G401 (cell line): Measurements from ENCODE around the gene PGM5. TPM values are rescaled to one million over a fixed set of nuclear protein-coding genes. Genes with fewer than 3 reads are reported as not detected.

Experiments
- DNase-seq: peaks from one replicate; pipeline ENCODE4 v3.0.0-alpha.2; 2015; ENCODE audit warnings: low spot score
- in situ Hi-C: cut with HindIII; loops from 2 replicates; pipeline ENCODE4 v1.10.0; 2016; ENCODE audit warnings: low sequenced_read_pairs, mixed read lengths
- total RNA-seq: library from RNA; depleted of rRNA; stranded (reverse); fragments of >200 nt; shearing (Covaris generic); gene quantifications from 2 replicates; pipeline ENCODE4 v1.2.3, GENCODE V29; 2014

PGM5 gene
- total RNA-seq, 1 experiment from 2014 or later: 0.68 TPM

- no peak for DNase-seq
- in situ Hi-C loops: no loop called here
Observed at GRCh38 chr9:68513981-68514380, 157.6 kb downstream of the PGM5 start.

- DNase-seq: no peak
- in situ Hi-C loops: no loop called here
Observed at GRCh38 chr9:68515326-68516017, 159.1 kb downstream of the PGM5 start.

- DNase-seq: no peak
- in situ Hi-C loops: no loop called here
Observed at GRCh38 chr9:68522131-68522530, 165.7 kb downstream of the PGM5 start.

- in situ Hi-C loops: no loop called here
- no peak for DNase-seq
Observed at GRCh38 chr9:68522954-68523353, 166.5 kb downstream of the PGM5 start.

GRCh38 chr9:68523367-68523936 is 167.0 kb downstream of the PGM5 start:
- DNase-seq: no peak
- in situ Hi-C loops: no loop called here

- no peak for DNase-seq
- in situ Hi-C loops: no loop called here
Observed at GRCh38 chr9:68530618-68531017, 174.2 kb downstream of the PGM5 start.

GRCh38 chr9:68532131-68532530 is 175.7 kb downstream of the PGM5 start:
- in situ Hi-C loops: no loop called here
- no peak for DNase-seq

- DNase-seq: peak; percentile 40
Observed at GRCh38 chr9:68533678-68534077, 177.3 kb downstream of the PGM5 start.

GRCh38 chr9:68536876-68537615 is 180.6 kb downstream of the PGM5 start:
- in situ Hi-C loops: no loop called here

More at GRCh38 chr9:68533678-68534077, 177.3 kb downstream of the PGM5 start:
- in situ Hi-C loops: no loop called here

GRCh38 chr9:68537616-68537880 is 181.1 kb downstream of the PGM5 start:
- in situ Hi-C loops: no loop called here
- DNase-seq: no peak

More at GRCh38 chr9:68536876-68537615, 180.6 kb downstream of the PGM5 start:
- DNase-seq: no peak

- in situ Hi-C loops: no loop called here
- no peak for DNase-seq
Observed at GRCh38 chr9:68538200-68538599, 181.8 kb downstream of the PGM5 start.

GRCh38 chr9:68540712-68541535 is 184.5 kb downstream of the PGM5 start, which contains the start of gene TMEM252:
TSS of gene TMEM252 (minus strand) at chr9:68540883. CDS start at chr9:68540814, 69 bp downstream.
- DNase-seq: no peak
- in situ Hi-C loops: no loop called here

- in situ Hi-C loops: no loop called here
- no peak for DNase-seq
Observed at GRCh38 chr9:68541568-68541967, 185.2 kb downstream of the PGM5 start.

GRCh38 chr9:68545033-68545705 is 188.8 kb downstream of the PGM5 start:
- in situ Hi-C loops: no loop called here
- DNase-seq: no peak

GRCh38 chr9:68546596-68547390 is 190.4 kb downstream of the PGM5 start:
- DNase-seq: no peak
- in situ Hi-C loops: no loop called here

- in situ Hi-C loops: no loop called here
- DNase-seq: no peak
Observed at GRCh38 chr9:68547417-68547816, 191.0 kb downstream of the PGM5 start.

- in situ Hi-C loops: no loop called here
- no peak for DNase-seq
Observed at GRCh38 chr9:68548241-68548640, 191.8 kb downstream of the PGM5 start.

- in situ Hi-C loops: no loop called here
- DNase-seq: no peak
Observed at GRCh38 chr9:68551191-68551590, 194.8 kb downstream of the PGM5 start.
